HT1080 (cell line): ENCODE results near the gene NELFB. TPM values are rescaled to one million over a fixed set of nuclear protein-coding genes. Genes with fewer than 3 reads are reported as not detected.
A peak's percentile ranks its signal among the peaks of the same experiment; 100 is the strongest.

Experiments
- DNase-seq: peaks from one replicate; pipeline ENCODE4 v3.0.0-alpha.2; 2015; ENCODE audit warnings: low read depth
- polyA plus RNA-seq, 2 experiments: library from polyadenylated mRNA; depleted of rRNA; stranded (reverse); fragments of >200 nt; gene quantifications; 2 replicates each; pipeline ENCODE4 v1.2.3, GENCODE V29; 2015
- total RNA-seq: library from RNA; depleted of rRNA; stranded (reverse); fragments of >200 nt; shearing (Covaris generic); gene quantifications from 2 replicates; pipeline ENCODE4 v1.2.3, GENCODE V29; 2014; rRNA removed

NELFB gene
- 78.8 and 83.3 TPM in 2 replicates for total RNA-seq
- 60.1 and 62.8 TPM in 2 replicates for polyA plus RNA-seq (2015; cell fraction: cytosol; rRNA removed)
- polyA plus RNA-seq (2015; cell fraction: nucleus; rRNA removed) = 47.3 and 50.0 TPM in 2 replicates

- peak; percentile 76 for DNase-seq
Measured at GRCh38 chr9:137254624-137255447, at the start of gene NELFB. NELFB (plus strand) TSS chr9:137255327.

GRCh38 chr9:137206602-137207001, 48.5 kb upstream of the NELFB start:
- no peak for DNase-seq

GRCh38 chr9:137211532-137211931, 43.6 kb upstream of the NELFB start:
- DNase-seq = no peak

GRCh38 chr9:137212520-137212919, 42.6 kb upstream of the NELFB start:
- DNase-seq = no peak

GRCh38 chr9:137213160-137214060, 41.7 kb upstream of the NELFB start:
- no peak for DNase-seq

- DNase-seq = no peak
Measured at GRCh38 chr9:137214620-137215019, 40.5 kb upstream of the NELFB start.

- DNase-seq = no peak
Measured at GRCh38 chr9:137215196-137215986, 39.7 kb upstream of the NELFB start.

- no peak for DNase-seq
Measured at GRCh38 chr9:137216188-137216965, 38.8 kb upstream of the NELFB start.

- DNase-seq = no peak
Measured at GRCh38 chr9:137217276-137218211, 37.6 kb upstream of the NELFB start.

- no peak for DNase-seq
Measured at GRCh38 chr9:137218212-137218753, 36.8 kb upstream of the NELFB start.

- peak; percentile 43 for DNase-seq
Measured at GRCh38 chr9:137218754-137219271, 36.3 kb upstream of the NELFB start.

- no peak for DNase-seq
Measured at GRCh38 chr9:137219757-137220316, 35.3 kb upstream of the NELFB start.

- DNase-seq = no peak
Measured at GRCh38 chr9:137220317-137221094, 34.6 kb upstream of the NELFB start.

GRCh38 chr9:137221095-137221505, 34.0 kb upstream of the NELFB start:
- DNase-seq = no peak

- DNase-seq = no peak
Measured at GRCh38 chr9:137221506-137222111, 33.5 kb upstream of the NELFB start.

GRCh38 chr9:137222190-137223077, 32.7 kb upstream of the NELFB start, which contains the start of gene RNF208:
RNF208 (minus strand) TSS chr9:137222240; CDS start chr9:137221212, 1,028 bp downstream.
- DNase-seq = no peak
